IPS-NIHi11 (cell line): ENCODE data around the gene TSTD2.

Experiments
- DNase-seq: peaks from one replicate; pipeline ENCODE4 v3.0.0; 2012; ENCODE audit warnings: mixed read lengths, low spot score

The TSTD2 gene

GRCh38 chr9:97632985-97633858, at the start of gene TSTD2, which contains the start of gene NCBP1:
TSTD2 (minus strand) TSS chr9:97633368; CDS start chr9:97627562, 5,806 bp downstream.
NCBP1 (plus strand) TSS chr9:97633821; CDS start chr9:97633882, 61 bp downstream.
- peak; percentile 93 for DNase-seq

GRCh38 chr9:97682242-97682641, 49.1 kb upstream of the TSTD2 start:
- no peak for DNase-seq

- DNase-seq, result no peak
Observed at GRCh38 chr9:97675655-97676054, 42.5 kb upstream of the TSTD2 start.

- DNase-seq, result no peak
Observed at GRCh38 chr9:97673922-97674321, 40.8 kb upstream of the TSTD2 start.

- DNase-seq, result no peak
Observed at GRCh38 chr9:97672403-97672802, 39.2 kb upstream of the TSTD2 start.

GRCh38 chr9:97670586-97670985, 37.4 kb upstream of the TSTD2 start:
- DNase-seq, result no peak

GRCh38 chr9:97668485-97668884, 35.3 kb upstream of the TSTD2 start:
- DNase-seq, result no peak

GRCh38 chr9:97666907-97667686, 33.9 kb upstream of the TSTD2 start:
- DNase-seq, result no peak

GRCh38 chr9:97665742-97666141, 32.6 kb upstream of the TSTD2 start:
- no peak for DNase-seq

- no peak for DNase-seq
Observed at GRCh38 chr9:97660847-97661246, 27.7 kb upstream of the TSTD2 start.

- no peak for DNase-seq
Observed at GRCh38 chr9:97660340-97660739, 27.2 kb upstream of the TSTD2 start.

- DNase-seq, result no peak
Observed at GRCh38 chr9:97659771-97660170, 26.6 kb upstream of the TSTD2 start.

- no peak for DNase-seq
Observed at GRCh38 chr9:97658707-97659106, 25.5 kb upstream of the TSTD2 start.

- no peak for DNase-seq
Observed at GRCh38 chr9:97651646-97652045, 18.5 kb upstream of the TSTD2 start.

- no peak for DNase-seq
Observed at GRCh38 chr9:97647996-97648395, 14.8 kb upstream of the TSTD2 start.

- no peak for DNase-seq
Observed at GRCh38 chr9:97645720-97646119, 12.6 kb upstream of the TSTD2 start.

- no peak for DNase-seq
Observed at GRCh38 chr9:97640325-97640724, 7.2 kb upstream of the TSTD2 start.

- no peak for DNase-seq
Observed at GRCh38 chr9:97638666-97639065, 5.5 kb upstream of the TSTD2 start.

- no peak for DNase-seq
Observed at GRCh38 chr9:97636903-97637302, 3.7 kb upstream of the TSTD2 start.

- no peak for DNase-seq
Observed at GRCh38 chr9:97635026-97635425, 1.9 kb upstream of the TSTD2 start.

- no peak for DNase-seq
Observed at GRCh38 chr9:97633859-97634490, 807 bp upstream of the TSTD2 start.

- peak; percentile 54 for DNase-seq
Observed at GRCh38 chr9:97632248-97632984, 752 bp downstream of the TSTD2 start.
